GM18498 (cell line): Measurements from ENCODE around the gene SYT14.
"Not testable (repeated sequence)": the region's sequence is repeated elsewhere in the genome, so short reads cannot be mapped to it uniquely, and the experiment has no call there.

Experiments used
- ATAC-seq: cut with Tn5 transposase; IDR thresholded peaks from one replicate; pipeline ENCODE4 v1.9.1; 2021; ENCODE audit warnings: mild to moderate bottlenecking, moderate library complexity; ENCODE audit not compliant: unreplicated experiment

SYT14 gene

GRCh38 chr1:209931141-209931540 lies 6.9 kb upstream of the SYT14 start:
- no peak for ATAC-seq

GRCh38 chr1:209936125-209936524 lies 1.9 kb upstream of the SYT14 start:
- ATAC-seq, result no peak

- no peak for ATAC-seq
These were observed 7.4 kb downstream of the SYT14 start for GRCh38 chr1:209945377-209945776.

- ATAC-seq, result no peak
These were observed 10.1 kb downstream of the SYT14 start for GRCh38 chr1:209948155-209948554.

- ATAC-seq, result no peak
These were observed 18.1 kb downstream of the SYT14 start for GRCh38 chr1:209956116-209956515.

GRCh38 chr1:209959623-209960022 lies 21.6 kb downstream of the SYT14 start:
- no peak for ATAC-seq

- no peak for ATAC-seq
These were observed 22.9 kb downstream of the SYT14 start for GRCh38 chr1:209960926-209961325.

- ATAC-seq, result no peak
These were observed 24.4 kb downstream of the SYT14 start for GRCh38 chr1:209962388-209962787.

- ATAC-seq, result no peak
These were observed 24.8 kb downstream of the SYT14 start for GRCh38 chr1:209962856-209963255.

GRCh38 chr1:209965996-209966395 lies 28.0 kb downstream of the SYT14 start:
- no peak for ATAC-seq

- not testable (repeated sequence) for ATAC-seq
These were observed 40.7 kb downstream of the SYT14 start for GRCh38 chr1:209978721-209979120.

- no peak for ATAC-seq
These were observed 45.9 kb downstream of the SYT14 start for GRCh38 chr1:209983953-209984352.

- ATAC-seq, result no peak
These were observed 47.0 kb downstream of the SYT14 start for GRCh38 chr1:209985002-209985401.

GRCh38 chr1:209988706-209989105 lies 50.7 kb downstream of the SYT14 start:
- no peak for ATAC-seq

GRCh38 chr1:209989525-209989924 lies 51.5 kb downstream of the SYT14 start:
- ATAC-seq, result no peak

GRCh38 chr1:209993061-209993830 lies 55.2 kb downstream of the SYT14 start:
- no peak for ATAC-seq

- ATAC-seq, result no peak
These were observed 58.3 kb downstream of the SYT14 start for GRCh38 chr1:209996348-209996747.

- ATAC-seq, result no peak
These were observed 61.0 kb downstream of the SYT14 start for GRCh38 chr1:209999005-209999404.

GRCh38 chr1:210001751-210002150 lies 63.7 kb downstream of the SYT14 start:
- no peak for ATAC-seq

- ATAC-seq, result no peak
These were observed 65.5 kb downstream of the SYT14 start for GRCh38 chr1:210003501-210003900.

- no peak for ATAC-seq
These were observed 72.1 kb downstream of the SYT14 start for GRCh38 chr1:210010161-210010560.

- ATAC-seq, result no peak
These were observed 83.3 kb downstream of the SYT14 start for GRCh38 chr1:210021145-210021860.
